MM.1S (cell line): ENCODE data around the gene ELOF1.

Source experiments
- EZH2 ChIP-seq: fragments of 300-600 bp; sonication (generic); optimal IDR thresholded peaks from 2 replicates; pipeline ENCODE3; 2017; ENCODE audit warnings: low read depth, mild to moderate bottlenecking, antibody characterized with exemption, low read length, mixed read lengths
- TF ChIP-seq, protein P1 (sequence below): fragments of 300-600 bp; sonication (generic); IDR thresholded peaks from 2 replicates; pipeline ENCODE4 v1.5.1; 2016; ENCODE audit warnings: antibody characterized with exemption, low read length, mixed read lengths

DNA sequence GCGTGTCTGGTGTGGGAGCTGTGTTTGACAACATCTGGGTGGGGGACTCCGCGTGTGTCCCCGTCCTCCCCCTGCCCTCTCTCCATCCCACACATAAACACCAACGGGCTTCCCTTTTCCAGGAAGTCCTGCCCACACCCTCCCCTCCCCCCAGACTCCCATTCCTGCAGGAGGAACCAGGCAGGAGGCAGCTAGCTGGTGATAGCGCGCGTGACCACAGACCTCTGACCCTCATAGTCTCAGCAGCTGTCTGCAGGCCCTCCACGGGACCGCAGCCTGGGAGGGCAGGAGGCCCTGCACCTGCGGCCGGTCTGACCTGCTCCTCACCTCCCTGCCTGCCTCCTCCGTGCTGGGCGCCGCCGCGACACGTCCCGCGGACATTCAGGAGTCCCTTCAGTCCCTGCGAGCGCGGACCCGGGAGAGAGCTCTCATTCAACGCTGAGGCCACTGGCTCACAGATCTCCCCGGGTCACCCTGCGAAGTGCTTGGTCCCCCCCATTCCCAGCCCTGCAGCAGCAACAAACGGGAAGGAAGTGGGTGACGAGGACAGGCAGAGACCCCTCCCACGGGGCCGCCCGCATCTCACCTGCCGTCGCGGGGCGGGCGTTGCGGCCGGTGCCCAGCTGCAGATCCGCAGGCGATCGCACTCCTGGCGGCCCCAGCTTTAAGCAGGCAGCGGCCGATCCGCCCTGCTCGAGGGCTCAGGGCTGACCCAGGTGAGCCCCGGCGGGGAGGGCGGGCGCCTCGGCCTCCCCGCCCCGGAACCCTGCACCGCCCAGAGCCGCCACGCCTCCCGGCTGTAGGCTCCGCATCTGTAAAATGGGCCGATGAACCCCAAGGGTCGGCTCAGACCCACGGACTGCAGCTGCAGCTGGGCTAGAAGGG lies 19.5 kb upstream of the ELOF1 start:
- TF ChIP-seq, protein P1, sequence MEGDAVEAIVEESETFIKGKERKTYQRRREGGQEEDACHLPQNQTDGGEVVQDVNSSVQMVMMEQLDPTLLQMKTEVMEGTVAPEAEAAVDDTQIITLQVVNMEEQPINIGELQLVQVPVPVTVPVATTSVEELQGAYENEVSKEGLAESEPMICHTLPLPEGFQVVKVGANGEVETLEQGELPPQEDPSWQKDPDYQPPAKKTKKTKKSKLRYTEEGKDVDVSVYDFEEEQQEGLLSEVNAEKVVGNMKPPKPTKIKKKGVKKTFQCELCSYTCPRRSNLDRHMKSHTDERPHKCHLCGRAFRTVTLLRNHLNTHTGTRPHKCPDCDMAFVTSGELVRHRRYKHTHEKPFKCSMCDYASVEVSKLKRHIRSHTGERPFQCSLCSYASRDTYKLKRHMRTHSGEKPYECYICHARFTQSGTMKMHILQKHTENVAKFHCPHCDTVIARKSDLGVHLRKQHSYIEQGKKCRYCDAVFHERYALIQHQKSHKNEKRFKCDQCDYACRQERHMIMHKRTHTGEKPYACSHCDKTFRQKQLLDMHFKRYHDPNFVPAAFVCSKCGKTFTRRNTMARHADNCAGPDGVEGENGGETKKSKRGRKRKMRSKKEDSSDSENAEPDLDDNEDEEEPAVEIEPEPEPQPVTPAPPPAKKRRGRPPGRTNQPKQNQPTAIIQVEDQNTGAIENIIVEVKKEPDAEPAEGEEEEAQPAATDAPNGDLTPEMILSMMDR: no peak
- TF ChIP-seq EZH2: no peak
